GM21528 (cell line): ENCODE results near the gene RCC2.
"Not testable (repeated sequence)": the region's sequence is repeated elsewhere in the genome, so short reads cannot be mapped to it uniquely, and the experiment has no call there.

Source experiments
- ATAC-seq: cut with Tn5 transposase; IDR thresholded peaks from one replicate; pipeline ENCODE4 v1.9.1; 2021; ENCODE audit warnings: mild to moderate bottlenecking, moderate library complexity; ENCODE audit not compliant: unreplicated experiment, low FRiP score

The RCC2 gene

DNA sequence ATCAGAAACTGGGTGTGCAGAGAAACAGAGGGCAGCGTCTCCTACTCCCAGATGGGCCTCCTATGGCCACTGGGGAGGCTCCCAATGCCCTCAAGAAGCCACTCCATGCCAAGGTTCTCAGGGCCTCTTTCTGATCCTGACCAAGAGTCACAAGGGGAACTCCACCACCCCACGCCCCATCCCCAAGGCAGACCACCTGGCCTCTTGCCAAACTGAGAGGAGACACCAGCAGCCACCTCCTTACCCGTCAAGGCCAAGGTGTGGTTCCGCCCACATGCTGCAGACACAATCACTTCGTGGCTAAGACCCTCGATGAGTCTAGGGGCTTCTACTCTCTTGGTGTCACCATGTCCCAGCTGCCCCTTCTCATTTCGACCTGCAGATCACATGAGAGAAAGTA, 17.0 kb downstream of the RCC2 start:
- no peak for ATAC-seq

DNA sequence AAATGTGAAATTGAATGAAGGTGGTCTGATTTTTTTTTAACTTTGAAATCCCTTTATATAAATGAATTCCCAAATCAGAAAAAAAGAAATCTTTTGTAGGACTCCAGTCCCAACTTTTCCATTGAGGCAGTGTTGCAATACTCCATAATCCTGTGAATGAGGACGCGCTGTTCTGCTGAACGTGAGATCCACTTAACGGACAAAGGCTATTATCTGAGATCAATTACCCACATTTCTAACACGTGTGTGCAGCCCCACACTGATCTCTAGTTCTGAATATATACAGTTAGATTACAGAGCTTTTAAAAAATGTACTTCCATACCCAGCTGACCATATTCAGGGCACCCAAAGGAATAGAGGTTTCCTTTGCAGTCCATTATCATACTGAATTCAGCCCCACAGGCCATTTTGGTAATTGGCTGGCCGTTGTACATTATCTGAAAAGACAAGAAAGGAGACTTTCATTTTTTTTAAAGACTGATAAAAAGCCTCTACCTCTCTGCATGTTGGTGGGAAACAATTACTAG, 19.0 kb downstream of the RCC2 start:
- ATAC-seq: no peak

DNA sequence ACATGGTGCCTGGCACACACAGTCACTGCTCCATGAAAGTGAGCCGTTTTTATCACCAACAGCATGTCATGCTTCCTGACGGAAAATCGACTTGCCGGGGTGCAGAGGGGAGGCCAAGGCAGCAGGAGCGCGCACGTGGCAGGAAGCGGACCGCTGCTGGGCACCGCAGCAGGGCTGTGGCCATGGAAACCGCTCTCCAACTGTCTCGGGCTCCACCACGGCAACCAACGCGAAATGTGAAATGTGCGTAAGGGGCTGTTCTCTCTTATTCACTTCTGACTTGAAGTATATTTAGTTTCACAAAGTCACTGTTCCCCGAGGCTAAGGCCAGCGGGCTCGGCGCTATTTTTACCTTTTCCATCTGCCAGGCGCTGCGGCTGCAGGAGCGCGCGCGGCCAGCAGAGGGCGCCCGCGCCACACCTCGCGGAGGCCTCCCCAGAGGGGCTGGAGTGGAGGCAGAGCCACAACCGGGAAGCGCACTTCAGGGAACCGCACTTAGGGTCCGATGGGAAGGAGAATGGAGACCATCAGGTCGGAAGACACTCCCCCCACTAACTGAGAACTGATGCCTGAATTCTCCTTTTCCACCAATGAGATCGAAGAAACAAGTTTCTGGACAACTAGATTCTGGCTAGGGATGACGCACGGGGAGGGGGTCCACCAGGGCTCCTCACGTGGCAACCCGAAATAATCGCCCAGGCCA, 19.7 kb downstream of the RCC2 start:
- no peak for ATAC-seq

DNA sequence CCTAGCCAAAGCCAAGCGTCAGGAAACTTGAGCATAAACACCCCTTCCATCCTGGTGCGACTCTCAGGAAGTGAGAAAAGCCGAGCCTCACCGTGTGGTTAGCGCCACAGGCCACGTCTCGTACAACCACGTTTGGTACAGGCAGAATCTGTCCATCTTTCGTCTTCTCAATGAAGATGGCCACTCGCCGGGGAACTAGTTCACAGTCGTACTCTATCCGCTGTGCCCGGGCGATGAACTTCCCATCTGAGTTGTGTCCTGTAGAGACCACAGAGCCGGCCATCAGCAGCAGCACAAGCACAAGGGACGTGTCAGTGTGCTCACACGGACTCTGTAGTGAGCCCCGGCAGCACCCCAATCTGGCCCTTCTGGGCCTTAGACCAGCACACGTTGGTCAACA, 23.1 kb downstream of the RCC2 start:
- no peak for ATAC-seq

DNA sequence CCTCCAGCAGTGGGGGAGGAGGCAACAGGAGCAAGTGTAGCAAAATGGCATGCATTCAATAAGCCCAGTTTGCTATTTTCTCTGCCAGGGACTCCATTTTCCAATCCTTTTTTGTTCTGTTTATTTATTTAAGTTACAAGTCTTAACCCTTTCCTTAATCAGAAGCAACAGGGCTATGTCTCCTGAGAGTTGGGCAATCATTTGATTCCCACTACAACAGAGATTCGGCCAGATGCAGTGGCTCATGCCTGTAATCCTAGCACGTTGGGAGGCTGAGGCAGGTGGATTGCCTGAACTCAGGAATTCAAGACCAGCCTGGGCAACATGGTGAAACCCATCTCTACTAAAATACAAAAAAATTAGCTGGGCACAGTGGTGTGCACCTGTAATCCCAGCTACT, 25.5 kb downstream of the RCC2 start:
- ATAC-seq: no peak

DNA sequence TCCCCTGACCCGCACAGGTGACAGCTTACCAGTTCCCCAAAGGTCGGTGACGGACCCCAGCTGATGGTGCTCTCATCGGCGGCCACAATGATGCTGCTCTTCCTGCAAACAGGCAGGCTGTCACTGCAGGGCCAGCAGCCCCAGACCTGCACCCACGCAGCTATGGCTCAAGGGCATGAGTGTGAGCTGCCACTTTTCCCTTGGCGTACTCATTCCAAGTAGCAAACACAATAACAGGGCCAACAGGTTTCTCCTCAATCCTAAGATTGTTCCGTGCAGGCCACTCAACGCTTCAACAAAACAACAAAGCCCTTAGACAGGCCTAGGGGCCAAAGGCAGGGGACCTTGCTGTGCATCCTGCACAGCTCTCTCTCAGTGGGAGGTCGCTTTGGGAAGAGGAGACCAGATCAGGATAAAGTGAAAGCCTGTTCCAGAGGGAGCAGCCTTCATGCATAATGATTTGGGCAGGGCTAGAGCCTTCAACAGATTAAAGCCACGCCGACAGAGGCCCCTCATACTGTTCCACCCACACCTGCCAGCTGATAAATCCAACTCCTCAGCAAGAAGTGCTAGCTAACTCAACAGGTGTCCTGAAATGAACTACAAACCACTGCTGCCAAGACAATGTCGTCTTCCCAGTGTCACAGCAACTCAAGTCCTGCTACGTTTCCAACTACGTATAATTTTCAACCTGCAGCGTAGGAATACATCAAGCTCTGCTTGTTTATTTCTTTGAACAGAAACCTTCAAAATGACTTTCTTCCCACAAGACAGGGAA, 27.2 kb downstream of the RCC2 start:
- no peak for ATAC-seq

DNA sequence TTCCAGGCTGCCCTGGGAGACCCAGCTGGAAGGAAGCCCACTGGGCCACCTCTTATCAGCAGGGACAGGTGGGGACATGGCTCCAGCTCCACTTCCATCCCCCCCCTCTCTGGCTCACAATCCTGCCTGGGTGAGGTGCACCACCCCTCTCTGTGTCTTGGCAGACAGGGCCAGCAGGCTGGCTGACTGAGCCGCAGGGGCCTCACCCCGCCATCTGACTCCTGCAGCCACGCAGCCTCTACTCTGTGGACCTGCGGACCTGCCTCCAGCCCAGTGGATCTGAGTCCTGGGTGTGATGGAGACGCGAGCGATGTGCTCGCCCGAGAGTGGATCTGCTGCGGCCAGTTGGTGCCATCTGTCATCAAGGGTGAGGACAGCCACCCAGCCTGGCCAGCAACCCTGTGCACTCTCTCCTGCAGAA, 30.1 kb downstream of the RCC2 start:
- no peak for ATAC-seq

DNA sequence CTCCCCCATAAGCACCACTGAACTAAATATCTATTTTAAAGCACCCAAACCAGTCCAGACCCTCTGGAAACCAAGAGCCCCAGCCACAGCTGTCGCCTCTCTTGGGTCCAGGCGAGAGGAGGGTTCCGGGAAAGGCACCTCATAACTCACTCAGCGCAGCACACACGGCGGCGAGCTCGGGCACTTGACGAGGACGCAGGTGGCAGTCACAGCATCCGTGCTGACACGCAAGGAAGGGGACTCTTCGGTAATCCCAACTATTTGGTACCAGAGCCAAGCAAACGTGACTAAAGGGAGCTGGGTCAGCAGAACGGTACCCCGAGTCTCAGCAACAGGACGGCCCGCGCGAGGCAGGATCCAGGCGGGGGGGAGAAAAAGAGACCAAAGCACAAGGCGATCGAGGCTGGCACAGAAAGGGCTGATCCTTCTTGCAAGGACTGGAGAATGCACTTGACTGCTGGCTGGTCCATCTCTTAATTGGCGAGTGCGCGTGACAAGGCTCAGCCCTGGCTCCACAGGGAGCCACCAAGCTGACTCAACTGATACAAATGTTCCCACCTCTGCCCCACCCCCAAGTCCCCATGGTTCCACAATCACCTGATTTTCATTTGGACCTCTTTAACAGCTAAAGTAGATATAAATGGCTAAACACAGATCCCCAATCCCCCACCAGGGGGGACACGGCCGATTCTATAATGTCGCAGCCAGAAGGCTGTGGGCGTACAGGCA, 31.5 kb downstream of the RCC2 start:
- ATAC-seq: not testable (repeated sequence)

DNA sequence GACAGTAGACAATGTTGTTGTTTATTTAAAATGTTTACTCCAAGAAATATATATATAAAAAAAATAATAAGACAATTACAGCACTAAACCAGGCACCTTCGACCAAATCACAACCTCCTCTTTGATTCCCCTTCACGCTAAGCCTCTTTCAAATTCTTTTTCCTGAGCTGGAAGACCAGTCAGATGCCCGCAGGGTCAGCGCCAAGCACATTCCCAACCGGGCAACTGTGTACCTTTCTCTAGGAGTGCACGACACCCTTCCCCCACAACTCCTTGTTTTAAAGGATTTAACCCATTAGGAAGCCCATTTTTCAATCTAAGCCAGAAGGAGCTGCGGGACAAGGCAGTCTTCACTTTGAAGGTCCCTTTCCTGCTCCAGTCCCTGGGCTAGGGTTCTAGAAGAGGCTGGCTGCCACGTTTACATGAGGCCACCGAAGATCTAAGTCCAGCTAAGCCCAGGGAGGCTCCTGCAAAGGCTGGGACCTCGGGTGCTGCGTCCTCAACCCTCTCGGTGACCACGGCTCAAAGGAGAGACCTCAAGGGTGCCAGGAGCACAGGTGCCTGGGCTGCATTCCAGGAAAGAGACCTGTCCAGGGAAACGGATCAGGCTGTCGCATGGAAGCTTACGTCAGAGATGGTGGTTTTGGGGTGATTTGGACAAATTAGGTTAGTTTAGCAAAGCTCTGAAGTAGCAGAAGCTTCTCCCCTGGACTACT, 32.6 kb downstream of the RCC2 start:
- not testable (repeated sequence) for ATAC-seq

DNA sequence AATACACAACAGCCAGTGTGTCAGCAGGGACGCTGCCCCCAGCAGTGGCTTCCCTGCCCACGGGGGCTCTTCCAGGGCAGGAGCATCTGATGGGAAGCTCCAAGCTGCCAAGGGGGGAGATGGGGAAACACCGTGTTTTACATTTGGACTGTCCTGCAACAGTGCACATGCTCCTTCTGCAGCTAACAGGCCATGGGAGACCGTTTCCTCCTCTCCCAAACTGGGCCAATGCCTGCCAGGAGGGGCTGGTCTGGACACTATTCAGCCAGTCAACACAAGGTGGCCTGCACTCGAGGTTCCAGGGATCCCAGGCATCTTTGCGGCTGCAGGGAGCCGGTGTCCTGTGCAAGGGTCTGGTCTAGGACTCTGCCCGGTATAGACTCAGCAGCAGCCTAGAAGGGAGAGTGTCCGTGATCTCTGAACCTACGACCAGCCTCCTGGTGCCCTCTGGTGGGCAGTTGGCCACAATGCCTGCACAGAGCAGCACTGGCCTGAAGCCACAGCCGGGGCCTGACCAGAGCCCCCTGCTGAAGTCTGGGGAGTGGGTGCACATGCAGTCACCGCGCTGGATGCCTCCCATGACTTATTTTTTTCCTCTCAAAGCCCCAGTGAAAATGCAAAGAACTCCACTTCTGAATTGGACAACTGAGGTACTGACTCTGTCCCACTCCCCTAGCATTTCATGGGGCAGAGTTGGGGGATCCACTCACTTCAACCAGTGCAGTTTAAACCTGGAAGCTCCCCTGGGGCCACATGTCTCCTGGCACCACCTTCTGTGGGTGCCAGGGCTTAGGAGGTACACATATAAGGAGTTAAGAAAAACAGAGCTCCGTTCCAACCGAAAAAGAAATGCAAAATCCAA, 33.3 kb downstream of the RCC2 start:
- no peak for ATAC-seq

DNA sequence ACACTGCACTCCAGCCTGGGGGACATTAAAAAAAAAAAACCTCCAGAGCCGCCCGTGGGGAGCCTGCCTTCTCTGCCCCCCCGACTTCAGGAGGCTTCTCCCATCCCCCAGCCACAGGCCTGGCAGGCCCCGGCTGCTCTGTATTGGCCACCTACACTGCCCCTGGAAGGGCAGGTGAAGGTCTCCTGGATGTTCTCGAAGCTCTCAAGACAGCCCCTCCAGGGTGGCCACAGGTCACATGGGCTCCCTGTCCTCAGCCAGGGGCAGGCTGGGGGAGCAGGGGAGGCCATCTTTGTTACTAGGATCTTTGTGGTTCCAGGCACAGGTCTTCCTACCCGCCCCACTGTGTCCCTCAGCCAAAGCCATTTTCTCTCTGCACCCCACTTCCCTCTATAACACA, 34.7 kb downstream of the RCC2 start:
- no peak for ATAC-seq

DNA sequence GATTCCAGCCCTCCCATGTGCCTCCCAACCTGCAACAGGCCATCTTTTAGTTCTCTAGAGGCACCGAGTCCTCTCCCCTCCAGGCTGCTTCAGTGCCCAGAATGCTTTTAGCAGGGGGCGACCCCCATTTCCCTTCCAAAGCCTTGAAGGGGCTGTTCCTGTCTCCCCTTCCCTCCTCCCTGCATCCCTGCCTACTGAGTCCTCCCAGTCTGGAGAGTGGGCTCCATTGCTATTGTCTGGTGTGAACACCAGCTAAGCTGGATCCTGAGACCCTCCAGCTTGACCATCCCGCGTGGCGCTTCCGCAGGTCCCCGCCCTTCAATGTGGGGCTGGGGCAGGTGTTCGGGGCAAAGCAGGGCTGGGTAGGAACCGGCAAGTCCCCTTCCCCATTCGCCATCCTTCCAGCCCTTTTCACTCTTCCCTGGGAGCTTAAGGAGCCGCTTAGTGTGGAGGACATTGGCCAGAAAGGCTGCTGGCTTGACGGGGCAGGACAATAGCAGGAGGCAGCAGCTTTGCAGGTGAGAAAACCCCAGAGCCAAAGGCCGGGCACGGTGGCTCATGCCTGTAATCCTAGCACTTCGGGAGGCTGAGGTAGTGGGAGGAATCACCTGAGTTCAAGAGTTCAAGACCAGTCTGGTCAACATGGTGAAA, 35.3 kb downstream of the RCC2 start:
- no peak for ATAC-seq

DNA sequence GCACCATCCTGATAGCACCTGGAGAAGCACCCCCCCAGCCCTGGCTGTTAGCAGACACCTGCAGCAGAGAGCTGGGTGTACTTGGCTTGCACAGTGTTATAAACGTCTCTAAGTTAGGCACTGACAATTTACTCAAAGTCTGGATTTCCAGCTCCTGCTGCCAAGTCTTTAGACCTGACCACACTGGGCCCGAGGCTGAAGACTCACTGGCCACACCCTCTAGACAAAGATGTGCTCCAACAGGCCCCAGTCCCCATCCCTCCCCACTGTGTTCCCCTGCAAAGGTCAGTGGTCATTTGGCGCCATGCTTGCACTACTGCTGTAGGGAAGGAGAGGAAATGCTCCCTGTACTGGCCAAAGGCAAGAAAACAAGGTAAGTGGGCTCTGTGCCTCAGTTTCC, 36.4 kb downstream of the RCC2 start:
- no peak for ATAC-seq

DNA sequence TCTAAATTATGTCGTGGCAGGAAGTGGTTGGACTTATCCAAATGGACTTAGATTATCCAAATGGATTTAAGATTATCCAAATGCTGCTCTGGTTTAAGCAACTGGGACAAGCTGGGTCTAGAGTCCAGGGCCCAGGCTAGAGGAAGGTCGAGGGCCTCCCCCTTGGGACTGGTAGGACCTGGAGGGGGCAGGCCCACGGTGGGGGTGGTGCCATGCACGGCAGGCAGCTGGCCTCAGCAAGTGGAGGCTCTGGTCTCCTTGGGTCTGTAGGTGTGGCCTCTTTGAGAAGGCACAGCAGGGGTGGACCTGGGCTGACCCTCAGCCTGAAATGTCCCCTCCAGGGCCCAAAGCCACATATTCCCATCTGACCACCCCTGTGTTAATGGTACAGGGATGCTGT, 37.6 kb downstream of the RCC2 start:
- ATAC-seq: no peak

DNA sequence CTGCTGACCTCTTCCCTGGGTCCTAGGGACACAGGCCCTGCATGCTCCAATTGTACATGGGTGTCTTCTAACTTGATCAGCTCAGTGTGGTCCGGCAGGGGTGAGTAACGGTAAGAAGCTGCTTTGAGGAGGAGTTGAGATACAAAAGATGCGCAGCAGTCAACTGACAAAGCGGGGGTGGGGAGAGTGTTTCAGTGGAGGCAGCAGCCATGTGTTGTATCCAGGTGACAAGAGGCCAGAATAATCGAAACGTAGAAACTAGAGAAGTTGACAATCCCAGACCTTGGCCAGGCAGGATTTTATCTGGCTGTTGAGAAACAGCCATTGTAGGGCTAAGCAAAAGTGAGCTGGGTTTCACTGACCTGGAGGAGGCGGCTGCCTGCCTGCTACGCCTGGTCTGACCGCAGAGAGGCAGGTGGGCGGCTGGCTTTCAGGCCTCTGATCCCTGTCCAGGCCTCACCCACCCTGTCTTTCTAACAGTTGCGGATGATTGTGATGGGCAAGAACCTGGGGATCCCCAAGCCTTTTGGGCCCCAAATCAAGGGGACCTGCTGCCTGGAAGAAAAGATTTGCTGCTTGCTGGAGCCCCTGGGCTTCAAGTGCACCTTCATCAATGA, 38.6 kb downstream of the RCC2 start:
- ATAC-seq: no peak

DNA sequence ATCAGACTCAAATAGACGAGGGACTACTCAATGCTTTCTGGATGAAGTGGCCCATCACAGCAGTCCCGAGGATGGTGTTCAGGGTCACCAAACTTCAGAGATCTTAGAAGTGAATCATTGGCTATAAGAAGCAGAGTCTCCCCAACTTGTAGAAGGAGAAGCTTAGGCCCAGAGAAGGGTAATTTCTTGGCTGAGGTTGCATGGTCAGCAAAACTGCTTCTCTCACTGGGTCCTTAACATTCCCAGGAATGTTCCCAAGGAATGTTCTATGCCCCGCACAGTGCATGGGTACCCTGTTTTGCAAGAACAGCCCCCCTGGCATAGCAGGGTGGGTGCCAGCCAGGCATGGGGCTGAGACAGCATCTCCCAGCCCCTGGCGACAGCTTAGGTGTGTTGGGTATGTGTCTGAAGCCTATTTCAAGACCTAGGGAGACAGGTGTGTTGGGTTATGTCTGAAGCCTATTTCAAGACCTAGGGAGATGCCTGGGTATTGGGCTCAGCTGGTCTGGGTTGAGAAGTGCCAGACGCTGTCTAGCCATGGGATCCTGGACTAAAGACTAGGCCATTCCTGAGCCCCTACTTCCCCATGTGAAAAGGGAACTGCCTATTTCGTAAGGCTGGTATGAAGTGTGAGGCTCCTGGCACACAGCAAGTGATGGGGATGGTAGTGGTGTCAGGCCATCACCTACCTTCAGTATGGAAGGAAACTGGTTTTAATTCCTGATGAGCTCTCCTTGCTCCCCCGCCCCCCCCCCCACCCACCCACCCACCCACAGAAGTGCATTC, 41.4 kb downstream of the RCC2 start:
- ATAC-seq: no peak

DNA sequence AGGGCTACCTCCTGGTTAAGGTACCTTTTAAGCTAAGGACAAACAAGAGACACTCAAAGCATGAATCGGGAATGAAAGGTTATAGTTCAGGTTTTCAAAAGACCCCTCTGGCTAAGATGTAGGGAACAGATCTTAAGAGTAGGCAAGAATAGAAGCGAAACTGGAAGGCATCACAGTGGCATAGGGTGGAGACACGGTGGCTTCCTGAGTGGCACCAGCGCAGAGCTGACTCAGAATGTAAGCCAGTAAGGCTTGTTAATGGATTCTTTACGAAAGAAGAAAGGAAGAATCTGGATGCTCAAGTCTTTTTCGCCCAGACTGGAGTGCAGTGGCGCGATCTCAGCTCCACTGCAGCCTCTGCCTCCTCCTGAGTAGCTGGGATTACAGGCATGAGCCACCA, 46.2 kb downstream of the RCC2 start:
- no peak for ATAC-seq

DNA sequence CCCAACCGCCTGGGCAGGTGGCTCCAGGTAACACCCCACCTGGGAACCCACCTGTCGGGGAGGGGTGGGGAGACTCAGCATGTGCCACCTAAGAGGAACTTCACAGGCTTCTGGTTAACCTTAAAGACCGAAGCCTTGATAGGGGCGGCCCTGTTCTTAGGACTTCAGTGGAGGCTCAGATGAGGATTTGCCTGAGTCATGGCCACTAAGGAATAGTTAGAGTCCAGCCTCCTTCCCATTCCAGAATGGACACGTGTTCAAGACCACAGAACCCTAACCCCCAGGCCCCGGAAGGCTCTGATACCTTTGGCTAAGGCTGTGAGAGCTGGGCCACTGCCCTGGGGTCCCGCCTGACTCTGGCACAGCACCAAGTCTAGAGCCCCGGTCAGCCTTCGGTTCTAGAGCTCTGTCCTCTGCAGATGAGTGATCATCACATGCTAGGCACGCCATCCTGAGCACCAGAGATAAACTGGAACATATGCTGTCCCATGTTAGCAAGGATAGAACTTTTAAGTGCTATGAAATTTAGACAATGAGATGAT, 47.2 kb downstream of the RCC2 start:
- ATAC-seq: no peak
